OCI-LY7 (cell line): ENCODE measurements around the gene ARFGEF2. TPM values are rescaled to one million over a fixed set of nuclear protein-coding genes. Genes with fewer than 3 reads are reported as not detected.

Source experiments
- BruUV-seq: library from RNA; stranded (reverse); fragments of 400-500 nt; replicated peaks from 2 replicates; lab custom pipeline; 2021; lab: Mats Ljungman, UMichigan
- CTCF ChIA-PET: fragments of 300-600 bp; sonication (Branson Sonifier 250); formaldehyde crosslinking; loops from one replicate; lab custom pipeline; 2022; ENCODE audit warnings: antibody characterized with exemption; ENCODE audit not compliant: unreplicated experiment; lab: Charles Lee
- POLR2A ChIA-PET: fragments of 300-600 bp; sonication (Branson Sonifier 250); formaldehyde crosslinking; loops from one replicate; lab custom pipeline; 2022; ENCODE audit warnings: antibody characterized with exemption; lab: Charles Lee
- DNase-seq: peaks from one replicate; pipeline ENCODE4 v3.0.0-alpha.2; 2015; ENCODE audit warnings: low spot score
- H2AFZ ChIP-seq: fragments of 200-600 bp; sonication (generic), shearing (Covaris generic); 2 replicates; pipeline ENCODE4 v1.6.1; 2014; ENCODE audit warnings: mild to moderate bottlenecking, antibody characterized with exemption, low read length, moderate library complexity
- H3K27ac ChIP-seq: fragments of 200-600 bp; sonication (generic); 2 replicates; pipeline ENCODE4 v1.5.1; 2014; ENCODE audit warnings: mixed run types, low read depth, mild to moderate bottlenecking, moderate library complexity, low read length, inconsistent platforms; ENCODE audit not compliant: poor library complexity, severe bottlenecking
- H3K36me3 ChIP-seq: fragments of 200-600 bp; sonication (generic); 2 replicates; pipeline ENCODE4 v1.6.1; 2014; ENCODE audit warnings: mild to moderate bottlenecking, antibody characterized with exemption, low read length, moderate library complexity, mixed read lengths; ENCODE audit not compliant: insufficient read depth
- H3K4me1 ChIP-seq: fragments of 200-600 bp; sonication (generic); 2 replicates; pipeline ENCODE4 v1.5.1; 2014; ENCODE audit warnings: mild to moderate bottlenecking, low read length; ENCODE audit not compliant: insufficient read depth, poor library complexity, severe bottlenecking
- H3K4me2 ChIP-seq: fragments of 200-600 bp; sonication (generic); 2 replicates; pipeline ENCODE4 v1.6.1; 2014; ENCODE audit warnings: mild to moderate bottlenecking, low read length
- H3K4me3 ChIP-seq: fragments of 200-600 bp; sonication (generic); 2 replicates; pipeline ENCODE4 v1.5.1; 2014; ENCODE audit warnings: mild to moderate bottlenecking, low read depth, low read length; ENCODE audit not compliant: poor library complexity, severe bottlenecking
- H3K79me2 ChIP-seq: fragments of 200-600 bp; sonication (generic); 2 replicates; pipeline ENCODE4 v1.6.1; 2016; ENCODE audit warnings: low read depth, mild to moderate bottlenecking, low read length, moderate library complexity, mixed read lengths; ENCODE audit not compliant: insufficient read depth
- H3K9me2 ChIP-seq: fragments of 200-600 bp; sonication (generic); 2 replicates; pipeline ENCODE4 v1.6.1; 2016; ENCODE audit warnings: mild to moderate bottlenecking, low read length, mixed read lengths; ENCODE audit not compliant: insufficient read depth
- H3K9me3 ChIP-seq: fragments of 200-600 bp; sonication (generic); 2 replicates; pipeline ENCODE4 v1.6.1; 2014; ENCODE audit warnings: mild to moderate bottlenecking, mixed run types, low read length, mixed read lengths
- H4K20me1 ChIP-seq: fragments of 200-600 bp; sonication (generic); 2 replicates; pipeline ENCODE4 v1.6.1; 2014; ENCODE audit warnings: mild to moderate bottlenecking, antibody characterized with exemption, low read length, moderate library complexity, mixed read lengths; ENCODE audit not compliant: insufficient read depth
- EZH2phosphoT487 ChIP-seq: fragments of 200-600 bp; sonication (generic); IDR thresholded peaks from 2 replicates; pipeline ENCODE4 v1.6.1; 2018; ENCODE audit warnings: low read depth, borderline replicate concordance, mild to moderate bottlenecking, mixed run types, antibody characterized with exemption, low read length, moderate library complexity, mixed read lengths
- intact Hi-C: fragments of 100-400 bp; cut with micrococcal nuclease; formaldehyde crosslinking; loops from one replicate; pipeline ENCODE4 v1.10.0; 2022; ENCODE audit not compliant: unreplicated experiment
- total RNA-seq, 2 experiments: library from RNA; depleted of rRNA in 1 of 2; stranded (reverse); fragments of >200 nt in 1 of 2; shearing (Covaris generic) in 1 of 2; gene quantifications; 2 replicates each; pipeline ENCODE4 v1.2.3, GENCODE V29; 2014 to 2022
- TF ChIP-seq, protein P1 (sequence below): fragments of 200-600 bp; sonication (generic); conservative IDR thresholded peaks from 2 replicates; pipeline ENCODE4 v1.5.1; 2014; ENCODE audit warnings: mild to moderate bottlenecking, antibody characterized with exemption, low read length, moderate library complexity, mixed read lengths

The ARFGEF2 gene
- total RNA-seq, 2 experiments from 2014 or later = 23.4 to 42.1 TPM

DNA sequence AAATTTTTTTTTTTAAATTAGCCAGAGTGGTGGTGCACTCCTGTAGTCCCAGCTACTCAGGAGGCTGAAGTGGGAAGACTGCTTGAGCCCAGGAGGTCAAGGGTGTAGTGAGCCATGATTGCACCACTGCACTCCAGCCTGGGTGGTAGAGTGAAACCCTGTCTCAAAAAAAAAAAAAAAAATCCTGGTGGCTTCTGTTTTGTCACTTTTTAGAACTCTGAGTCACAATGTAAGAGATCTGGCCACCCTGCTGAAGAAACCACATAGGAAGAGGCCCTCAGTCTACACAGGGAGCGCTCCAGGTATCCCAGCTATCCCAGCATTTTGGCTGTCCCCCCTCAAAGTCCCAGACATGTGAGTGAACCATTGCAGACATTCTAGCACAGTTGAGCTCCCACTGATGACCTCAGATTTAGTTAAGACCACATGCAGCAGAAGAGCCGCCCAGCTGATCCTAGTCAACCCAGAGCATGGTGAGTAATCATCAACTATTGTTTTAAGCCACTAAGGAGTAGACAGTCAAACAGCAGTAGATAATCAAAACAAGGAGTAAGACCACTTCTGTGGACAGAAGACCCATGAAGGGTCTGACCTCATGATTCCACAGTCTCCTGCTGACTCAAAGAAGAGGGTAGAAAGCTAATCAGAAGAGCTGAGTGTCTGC, 12.7 kb upstream of the ARFGEF2 start:
- Histone ChIP-seq H3K4me3 (no peak overlapping the region), H3K9me3 (no peaks in the 10 kb centered on the region), H3K36me3 (no peaks in the 10 kb centered on the region), H3K79me2 (no peaks in the 10 kb centered on the region), H4K20me1 (no peaks in the 10 kb centered on the region), H3K27ac (no peak overlapping the region), H3K4me2 (no peak overlapping the region), H3K4me1 (peaks cover 20% of the 10 kb centered on the region), H3K9me2 (no peaks in the 10 kb centered on the region), H2AFZ (no peak overlapping the region)
- intact Hi-C loops = loop anchor here (10.0 kb wide), 1 partner anchor 184 kb away; no protein-coding TSS in a partner anchor
- POLR2A ChIA-PET = interaction anchor here (0.6 kb wide), 1 partner anchor 755 kb away, joined by 3 read pairs; no protein-coding TSS in a partner anchor
- BruUV-seq = no TSS peak
- CTCF ChIA-PET = interaction anchor here (1.0 kb wide), 1 partner anchor 251 kb away, joined by 4 read pairs; no protein-coding TSS in a partner anchor
- TF ChIP-seq, protein P1, sequence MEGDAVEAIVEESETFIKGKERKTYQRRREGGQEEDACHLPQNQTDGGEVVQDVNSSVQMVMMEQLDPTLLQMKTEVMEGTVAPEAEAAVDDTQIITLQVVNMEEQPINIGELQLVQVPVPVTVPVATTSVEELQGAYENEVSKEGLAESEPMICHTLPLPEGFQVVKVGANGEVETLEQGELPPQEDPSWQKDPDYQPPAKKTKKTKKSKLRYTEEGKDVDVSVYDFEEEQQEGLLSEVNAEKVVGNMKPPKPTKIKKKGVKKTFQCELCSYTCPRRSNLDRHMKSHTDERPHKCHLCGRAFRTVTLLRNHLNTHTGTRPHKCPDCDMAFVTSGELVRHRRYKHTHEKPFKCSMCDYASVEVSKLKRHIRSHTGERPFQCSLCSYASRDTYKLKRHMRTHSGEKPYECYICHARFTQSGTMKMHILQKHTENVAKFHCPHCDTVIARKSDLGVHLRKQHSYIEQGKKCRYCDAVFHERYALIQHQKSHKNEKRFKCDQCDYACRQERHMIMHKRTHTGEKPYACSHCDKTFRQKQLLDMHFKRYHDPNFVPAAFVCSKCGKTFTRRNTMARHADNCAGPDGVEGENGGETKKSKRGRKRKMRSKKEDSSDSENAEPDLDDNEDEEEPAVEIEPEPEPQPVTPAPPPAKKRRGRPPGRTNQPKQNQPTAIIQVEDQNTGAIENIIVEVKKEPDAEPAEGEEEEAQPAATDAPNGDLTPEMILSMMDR = no peak
- no peak for TF ChIP-seq EZH2phosphoT487
- no peak for DNase-seq

DNA sequence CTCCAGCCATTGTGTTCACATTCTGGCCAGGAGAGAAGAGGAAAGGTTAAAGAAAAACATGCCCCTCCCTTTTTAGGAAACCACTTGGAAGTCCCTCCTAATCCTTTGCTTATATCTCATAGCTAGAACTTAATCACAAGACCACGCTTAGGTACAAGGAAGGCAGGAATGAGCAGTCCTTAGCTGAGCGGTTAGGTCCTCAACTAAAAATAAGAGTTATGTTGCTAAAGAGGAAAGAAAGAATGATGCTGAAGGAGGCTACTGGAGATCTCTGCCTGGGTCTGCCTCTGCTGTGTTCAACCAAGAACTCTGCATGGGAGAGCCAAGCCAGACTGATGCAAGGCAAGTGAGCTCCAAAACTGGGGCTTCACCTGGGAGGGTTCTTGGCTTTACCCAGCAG, 11.6 kb upstream of the ARFGEF2 start:
- H3K9me2 ChIP-seq = no peaks in the 10 kb centered on the region
- BruUV-seq = no TSS peak
- H3K4me3 ChIP-seq = no peak overlapping the region
- no peak for DNase-seq
- ChIA-PET POLR2A (no interaction called here), CTCF (interaction anchor here (1.0 kb wide), 1 partner anchor 253 kb away, joined by 4 read pairs; no protein-coding TSS in a partner anchor)
- H3K27ac ChIP-seq = no peak overlapping the region
- H3K79me2 ChIP-seq = no peaks in the 10 kb centered on the region
- H3K4me2 ChIP-seq = no peak overlapping the region
- intact Hi-C loops = loop anchor here (10.0 kb wide), 1 partner anchor 185 kb away; no protein-coding TSS in a partner anchor
- H3K9me3 ChIP-seq = no peaks in the 10 kb centered on the region
- no peak overlapping the region for H2AFZ ChIP-seq
- TF ChIP-seq EZH2phosphoT487 = no peak
- TF ChIP-seq, protein P1 = no peak
- H4K20me1 ChIP-seq = no peaks in the 10 kb centered on the region
- peaks cover 16% of the 10 kb centered on the region for H3K4me1 ChIP-seq
- H3K36me3 ChIP-seq = no peaks in the 10 kb centered on the region

GRCh38 chr20:48910347-48910781, 11.1 kb upstream of the ARFGEF2 start:
- no peak overlapping the region for H3K27ac ChIP-seq
- no TSS peak for BruUV-seq

More at GRCh38 chr20:48910347-48910781, 11.1 kb upstream of the ARFGEF2 start:
- H3K4me2 ChIP-seq = no peak overlapping the region
- no peaks in the 10 kb centered on the region for H3K9me3 ChIP-seq
- CTCF ChIA-PET = no interaction called here
- no peak for DNase-seq
- POLR2A ChIA-PET = no interaction called here
- H2AFZ ChIP-seq = no peak overlapping the region
- intact Hi-C loops = no loop called here
- H3K36me3 ChIP-seq = no peaks in the 10 kb centered on the region
- H3K79me2 ChIP-seq = no peaks in the 10 kb centered on the region
- no peak for TF ChIP-seq EZH2phosphoT487
- TF ChIP-seq, protein P1 = no peak
- no peak overlapping the region for H3K4me3 ChIP-seq
- no peaks in the 10 kb centered on the region for H4K20me1 ChIP-seq
- H3K9me2 ChIP-seq = no peaks in the 10 kb centered on the region
- H3K4me1 ChIP-seq = peaks cover 15% of the 10 kb centered on the region
